Measurements from ENCODE around the gene TANGO6.
"Not testable (repeated sequence)": the region's sequence is repeated elsewhere in the genome, so short reads cannot be mapped to it uniquely, and the experiment has no call there.

TANGO6 gene

DNA sequence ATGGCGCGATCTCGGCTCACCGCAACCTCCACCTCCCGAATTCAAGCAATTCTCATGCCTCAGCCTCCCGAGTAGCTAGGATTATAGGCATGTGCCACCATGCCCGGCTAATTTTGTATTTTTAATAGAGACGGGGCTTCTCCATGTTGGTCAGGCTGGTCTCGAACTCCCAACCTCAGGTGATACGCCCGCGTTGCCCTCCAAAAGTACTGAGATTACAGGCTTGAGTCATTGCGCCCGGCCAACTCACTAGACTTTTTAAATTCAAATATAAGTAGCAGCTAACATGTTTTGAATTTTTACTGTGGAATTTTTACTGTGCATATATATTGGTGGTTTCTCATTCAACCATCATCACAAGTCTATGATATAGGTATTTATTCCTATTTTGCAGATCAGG is 281.6 kb downstream of the TANGO6 start:
- DNase-seq: not testable (repeated sequence)

DNA sequence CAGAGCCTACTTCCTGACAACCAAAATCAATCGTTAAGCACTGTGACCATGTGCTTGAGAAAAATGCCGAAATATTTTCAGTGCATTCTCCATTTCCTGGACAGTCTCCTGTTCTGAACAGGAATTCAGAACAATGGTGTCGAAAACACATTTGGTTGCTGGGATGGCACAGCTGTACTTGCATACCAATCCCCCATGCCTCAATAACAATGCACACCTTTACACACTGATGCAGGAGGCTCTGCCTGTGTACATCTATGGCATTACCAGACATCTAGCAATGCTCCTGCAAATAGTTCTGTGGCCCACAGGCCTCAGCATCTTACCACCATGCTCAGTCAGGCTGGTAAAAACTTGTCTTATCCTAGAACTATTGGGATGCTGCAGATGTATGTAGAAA is 282.9 kb downstream of the TANGO6 start:
- DNase-seq: no peak

DNA sequence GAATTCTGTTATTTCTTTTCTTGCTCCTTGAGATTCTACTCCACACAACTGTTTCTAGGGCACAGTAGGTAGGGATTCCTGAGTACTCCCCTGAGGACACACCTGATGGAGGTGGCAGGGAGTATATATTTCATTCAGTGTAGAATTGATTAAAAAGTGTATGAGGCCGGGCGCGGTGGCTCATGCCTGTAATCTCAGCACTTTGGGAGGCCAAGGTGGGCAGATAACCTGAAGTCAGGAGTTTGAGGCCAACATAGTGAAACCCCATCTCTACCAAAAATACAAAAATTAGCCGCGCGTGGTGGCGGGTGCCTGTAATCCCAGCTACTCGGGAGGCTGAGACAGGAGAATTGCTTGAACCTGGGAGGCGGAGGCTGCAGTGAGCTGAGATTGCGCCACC is 283.5 kb downstream of the TANGO6 start:
- not testable (repeated sequence) for DNase-seq

DNA sequence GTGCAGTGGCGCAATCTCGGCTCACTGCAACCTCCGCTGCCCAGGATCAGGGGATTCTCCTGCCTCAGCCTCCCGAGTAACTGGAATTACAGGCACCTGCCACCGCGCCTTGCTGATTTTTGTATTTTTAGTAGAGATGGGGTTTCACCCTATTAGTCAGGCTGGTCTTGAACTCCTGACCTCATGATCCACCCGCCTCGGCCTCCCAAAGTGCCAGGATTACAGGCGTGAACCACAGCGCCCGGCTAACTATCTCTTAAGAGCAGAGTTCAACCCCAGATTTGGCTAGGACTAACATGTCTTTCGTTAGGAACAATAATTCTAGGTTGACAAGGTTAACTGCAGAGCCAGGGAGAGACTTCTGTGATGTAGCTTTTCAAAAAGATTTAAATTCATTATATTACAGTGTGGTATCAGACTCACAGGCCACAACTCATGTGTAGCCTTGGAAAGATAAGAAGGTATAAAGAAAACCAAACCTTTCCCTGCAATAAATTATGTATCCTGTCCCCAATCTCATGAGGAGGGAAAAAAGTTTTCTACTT is 284.7 kb downstream of the TANGO6 start:
- DNase-seq: no peak

DNA sequence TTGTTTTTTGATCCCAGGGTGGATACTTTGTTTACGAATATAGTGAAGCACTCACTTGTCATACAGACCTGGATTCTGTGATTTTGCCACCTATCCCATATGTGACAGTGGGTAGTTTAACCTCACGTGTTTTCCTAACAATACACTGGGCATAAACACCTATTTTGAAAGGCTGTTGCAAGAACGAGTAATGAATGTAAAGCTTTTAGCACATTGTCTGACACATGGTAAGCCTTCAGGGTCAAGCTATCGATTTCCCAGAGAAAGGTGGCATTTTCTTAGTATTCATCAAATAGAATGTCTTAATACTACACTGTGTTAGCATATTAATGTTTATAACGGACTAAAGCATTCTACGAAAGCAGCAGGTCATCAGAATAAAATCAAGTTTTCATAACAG is 287.1 kb downstream of the TANGO6 start:
- no peak for DNase-seq

DNA sequence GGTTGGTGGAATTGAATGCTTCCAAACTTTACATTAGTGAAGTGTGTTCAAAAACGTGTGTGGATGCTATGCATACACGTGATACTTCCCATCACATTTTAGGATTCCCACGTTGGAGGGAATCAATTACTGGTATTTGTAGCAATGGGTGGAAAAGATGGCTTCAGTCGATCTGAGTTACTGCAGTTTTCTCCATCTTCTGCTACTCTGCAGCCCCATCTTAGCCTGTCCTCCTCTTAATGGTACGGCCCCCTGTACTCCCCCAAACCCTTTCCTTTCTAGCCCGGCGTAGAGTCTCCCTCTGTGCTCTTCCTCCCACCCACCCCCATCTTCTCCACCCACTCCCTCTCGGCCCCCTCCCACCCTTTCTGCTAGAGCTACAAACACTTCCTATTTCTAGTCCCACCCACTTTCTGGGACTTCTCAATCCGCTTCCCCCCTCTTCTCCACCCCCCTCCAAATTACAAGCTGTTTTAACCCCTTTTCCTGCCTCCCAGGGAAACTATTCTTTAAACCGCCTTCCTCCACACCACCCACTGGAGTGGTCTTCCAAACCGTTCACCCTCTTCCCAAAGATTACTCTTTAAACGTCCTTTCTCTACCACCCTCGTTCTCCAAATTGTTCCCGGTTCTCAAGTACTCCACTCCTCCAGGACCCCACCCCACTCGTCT is 288.0 kb downstream of the TANGO6 start:
- peak; percentile 25 for DNase-seq

DNA sequence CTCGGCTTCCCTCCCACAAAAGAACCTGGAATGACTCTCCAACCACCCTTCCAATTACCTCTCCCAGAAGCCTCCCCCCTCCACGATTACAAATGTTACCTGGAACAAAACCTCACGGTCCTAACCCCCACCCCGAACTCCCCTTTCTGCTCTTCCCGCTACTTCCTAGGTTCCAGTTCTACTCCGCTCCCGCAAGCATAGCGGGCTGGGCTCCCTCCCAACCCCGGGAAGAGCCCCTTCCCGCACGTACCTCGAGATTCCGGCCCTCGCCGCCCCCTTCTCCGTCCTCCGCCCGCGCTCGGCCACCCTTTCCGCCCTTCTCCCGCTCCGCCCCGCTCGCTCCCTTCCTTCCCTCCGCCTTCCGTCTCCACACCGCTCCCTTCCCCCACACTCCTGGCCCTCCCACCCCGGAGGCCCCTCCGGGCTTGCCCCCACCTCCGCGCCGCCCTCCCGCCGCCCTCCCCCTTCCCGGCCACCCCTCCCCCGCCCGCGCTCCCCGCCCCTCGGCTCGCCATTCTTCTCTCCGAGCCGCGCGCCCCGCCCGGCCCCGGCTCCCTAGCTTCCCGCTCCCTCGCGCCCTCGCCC is 288.6 kb downstream of the TANGO6 start:
- DNase-seq: peak; percentile 76

DNA sequence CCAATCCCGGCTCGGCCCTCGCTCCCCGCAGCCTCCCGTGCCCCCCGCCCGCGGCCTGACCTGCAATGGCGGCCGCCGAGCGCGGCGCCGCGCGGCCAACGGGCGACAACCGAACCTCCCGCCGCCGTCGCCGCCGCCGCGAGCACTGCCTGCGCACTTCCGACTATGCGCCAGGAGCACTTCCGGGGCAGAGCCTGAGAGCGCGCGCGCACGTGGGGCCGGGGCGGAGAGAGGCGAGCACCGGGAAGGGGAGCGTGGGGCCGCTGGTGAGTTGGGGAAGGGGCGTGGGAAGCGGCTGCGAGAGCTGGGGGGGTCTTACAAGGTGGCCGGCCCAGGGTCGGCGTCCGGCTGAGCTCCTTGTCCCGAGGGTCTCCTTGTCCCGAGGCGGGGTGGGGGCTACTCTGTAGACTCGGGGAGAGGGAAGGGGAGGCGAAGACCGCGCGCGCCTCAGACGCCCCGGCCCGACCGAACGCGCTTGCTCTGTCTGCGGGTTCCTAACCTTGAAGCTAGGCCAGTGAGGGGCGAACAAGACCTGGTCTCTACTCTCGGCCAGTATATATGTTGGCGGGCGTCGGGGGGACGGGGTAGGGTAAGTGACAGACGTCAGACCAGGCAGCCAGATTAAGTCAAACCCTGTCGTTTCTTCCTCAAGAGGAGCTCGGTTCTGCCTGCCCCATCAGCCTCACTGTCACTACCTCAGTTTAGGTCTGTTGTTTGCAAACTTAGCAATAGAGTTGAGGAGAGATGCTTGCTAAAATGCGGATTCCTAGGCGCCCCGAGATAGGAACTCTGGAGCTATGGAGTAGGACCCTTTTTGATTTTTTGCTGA is 289.3 kb downstream of the TANGO6 start, which contains the start of the genes CHTF8 and UTP4:
TSS of gene CHTF8 (minus strand) at position 165 of the 829 bp plus-strand sequence. CDS start 11,130 bp downstream, outside the sequence.
TSS of gene UTP4 (plus strand) at position 226 of the 829 bp plus-strand sequence. CDS start 811 bp downstream, outside the sequence.
- DNase-seq: peak; percentile 85

DNA sequence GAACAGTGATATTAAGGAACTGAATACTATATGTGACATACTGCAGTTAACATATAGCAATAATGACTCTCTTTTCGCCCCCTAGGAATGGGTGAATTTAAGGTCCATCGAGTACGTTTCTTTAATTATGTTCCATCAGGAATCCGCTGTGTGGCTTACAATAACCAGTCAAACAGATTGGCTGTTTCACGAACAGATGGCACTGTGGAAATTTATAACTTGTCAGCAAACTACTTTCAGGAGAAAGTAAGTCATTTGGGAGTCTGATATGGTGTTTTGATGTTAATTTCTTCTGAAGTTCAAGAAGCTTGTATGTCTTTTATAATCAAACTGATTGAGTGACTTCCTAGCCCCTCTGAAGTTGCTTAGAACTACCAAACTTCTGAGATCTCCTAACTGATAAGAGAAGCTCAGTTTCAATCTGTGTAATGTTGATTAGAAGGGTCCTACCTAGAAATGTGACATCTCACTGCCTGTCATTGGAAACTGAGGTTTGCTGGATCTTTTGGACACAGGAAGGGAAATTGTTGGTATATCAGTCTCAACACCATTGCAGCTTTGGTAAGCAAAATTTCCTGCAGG is 290.1 kb downstream of the TANGO6 start:
- DNase-seq: no peak
